ENCODE data around the gene SPOUT1. TPM values are rescaled to one million over a fixed set of nuclear protein-coding genes. Genes with fewer than 3 reads are reported as not detected.

The SPOUT1 gene
- total RNA-seq, 2 experiments from 2014 or later: 77.3 to 81.2 TPM

- Mint-ChIP-seq H3K4me1 (ENCODE audit: low read depth) (no peaks in the 10 kb centered on the region), H3K4me3 (no peak overlapping the region), H3K27me3 (ENCODE audit: low read depth) (no peaks in the 10 kb centered on the region), H3K27ac (no peak overlapping the region), H3K36me3 (ENCODE audit: low read depth) (peaks cover 4% of the 10 kb centered on the region), H3K9me3 (ENCODE audit: insufficient read depth) (no peaks in the 10 kb centered on the region)
- no peak for DNase-seq
- ATAC-seq: no peak
- POLR2A ChIA-PET: no interaction called here
- CTCF ChIA-PET: interaction anchor here (0.6 to 1.1 kb wide), 2 partner anchors 17 to 93 kb away, joined by 3 read pairs; partner anchors contain the start of gene ENDOG
Observed at GRCh38 chr9:128835246-128836210, 5.9 kb upstream of the SPOUT1 start.

DNA sequence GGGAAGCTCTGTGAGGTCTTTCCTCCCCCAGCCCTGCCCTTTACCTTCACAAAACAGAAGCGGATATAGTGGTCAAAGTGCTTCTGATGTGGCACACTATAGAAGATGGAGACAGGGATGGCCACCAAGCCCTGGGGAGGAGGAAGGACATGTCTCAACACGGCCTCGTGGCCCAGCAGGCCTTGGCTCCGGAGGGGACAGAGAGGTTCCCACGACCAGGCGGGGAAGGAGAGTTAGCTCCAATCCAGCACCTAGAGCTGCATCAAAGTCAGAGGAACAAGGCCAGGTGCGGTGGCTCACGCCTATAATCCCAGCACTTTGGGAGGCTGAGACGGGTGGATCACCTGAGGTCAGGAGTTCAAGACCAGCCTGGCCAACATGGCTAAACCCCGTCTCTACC, 4.1 kb upstream of the SPOUT1 start:
- H3K4me3 Mint-ChIP-seq: no peak overlapping the region
- H3K9me3 Mint-ChIP-seq (ENCODE audit: insufficient read depth): no peaks in the 10 kb centered on the region
- CTCF ChIA-PET: no interaction called here
- DNase-seq: no peak
- peaks cover 14% of the 10 kb centered on the region for H3K4me1 Mint-ChIP-seq (ENCODE audit: low read depth)
- peaks cover 9% of the 10 kb centered on the region for H3K36me3 Mint-ChIP-seq (ENCODE audit: low read depth)
- POLR2A ChIA-PET: no interaction called here
- ATAC-seq: no peak
- no peak overlapping the region for H3K27ac Mint-ChIP-seq
- no peaks in the 10 kb centered on the region for H3K27me3 Mint-ChIP-seq (ENCODE audit: low read depth)

DNA sequence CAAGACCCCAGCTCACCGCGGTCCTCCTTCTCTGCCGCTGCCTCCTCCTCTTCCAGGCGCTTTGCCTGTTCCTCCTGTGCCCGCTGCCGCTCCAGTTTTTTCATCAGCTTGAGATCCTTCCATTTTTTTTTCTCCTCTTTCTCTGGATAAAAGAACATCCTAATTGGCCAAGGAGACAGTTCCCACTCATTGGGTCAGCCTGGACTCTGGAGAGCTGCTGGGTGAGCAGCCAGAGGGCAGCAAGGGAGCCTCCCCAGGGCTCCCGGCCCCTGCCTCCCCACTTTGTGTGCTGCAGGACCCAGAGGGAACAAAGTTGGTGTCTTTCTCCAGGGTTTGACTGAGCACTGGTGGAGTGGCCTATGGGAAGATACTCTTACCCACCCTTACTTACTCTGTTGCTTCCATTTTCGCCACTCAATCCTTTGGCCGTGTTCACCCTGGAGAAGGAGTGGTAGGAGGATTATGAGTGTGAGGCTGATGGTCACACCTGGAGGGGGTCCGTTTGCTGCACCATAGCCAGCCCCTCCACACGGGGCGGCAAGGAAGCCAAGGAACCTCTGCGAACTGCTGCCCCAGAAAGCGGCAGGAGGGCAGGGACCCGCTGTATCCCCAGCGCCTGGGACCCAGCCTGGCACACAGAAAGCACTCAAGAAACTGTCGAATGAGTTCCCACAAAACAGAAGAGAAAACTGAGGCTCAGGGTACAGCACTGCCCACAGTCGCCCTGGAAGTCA, 708 bp downstream of the SPOUT1 start:
- H3K4me1 Mint-ChIP-seq (ENCODE audit: low read depth): peaks cover 28% of the 10 kb centered on the region
- CTCF ChIA-PET: interaction anchor here (0.9 to 3.1 kb wide), 4 partner anchors 9 to 99 kb away, joined by 3 to 36 read pairs (median 12); partner anchors contain the start of gene ENDOG
- peaks cover 45% of the 10 kb centered on the region for H3K36me3 Mint-ChIP-seq (ENCODE audit: low read depth)
- peak overlapping the region; percentile 95 for H3K4me3 Mint-ChIP-seq
- peak overlapping the region; percentile 91 for H3K27ac Mint-ChIP-seq
- H3K27me3 Mint-ChIP-seq (ENCODE audit: low read depth): no peaks in the 10 kb centered on the region
- ATAC-seq: no peak
- DNase-seq: no peak
- no peaks in the 10 kb centered on the region for H3K9me3 Mint-ChIP-seq (ENCODE audit: insufficient read depth)
- POLR2A ChIA-PET: interaction anchor here (1.0 to 2.0 kb wide), 3 partner anchors 9 to 57 kb away, joined by 6 to 15 read pairs (median 7); partner anchors contain the start of genes ENDOG and ZER1

DNA sequence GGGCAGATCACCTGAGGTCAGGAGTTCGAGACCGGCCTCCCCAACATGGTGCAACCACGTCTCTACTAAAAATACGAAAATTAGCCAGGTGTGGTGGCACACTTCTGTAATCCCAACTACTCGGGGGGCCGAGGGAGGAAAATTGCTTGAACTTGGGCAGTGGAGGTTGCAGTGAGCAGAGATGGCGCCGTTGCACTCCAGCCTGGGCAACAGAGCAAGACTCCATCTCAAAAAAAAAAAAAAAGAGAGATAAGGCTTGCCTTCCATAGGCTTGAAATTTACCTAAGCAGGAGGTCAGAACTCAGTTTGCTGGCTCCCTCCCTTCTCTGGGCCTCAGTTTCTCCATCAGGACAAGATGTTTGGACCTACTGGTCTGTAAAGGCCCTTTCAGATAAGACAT, 1.3 kb downstream of the SPOUT1 start:
- H3K4me1 Mint-ChIP-seq (ENCODE audit: low read depth): peaks cover 28% of the 10 kb centered on the region
- H3K4me3 Mint-ChIP-seq: peak overlapping the region; percentile 95
- peak overlapping the region; percentile 91 for H3K27ac Mint-ChIP-seq
- peaks cover 43% of the 10 kb centered on the region for H3K36me3 Mint-ChIP-seq (ENCODE audit: low read depth)
- no peaks in the 10 kb centered on the region for H3K27me3 Mint-ChIP-seq (ENCODE audit: low read depth)
- H3K9me3 Mint-ChIP-seq (ENCODE audit: insufficient read depth): no peaks in the 10 kb centered on the region
- CTCF ChIA-PET: interaction anchor here (3.1 kb wide), 1 partner anchor 10 kb away, joined by 16 read pairs; the partner anchor contains the start of gene ENDOG
- DNase-seq: no peak
- ATAC-seq: no peak
- POLR2A ChIA-PET: interaction anchor here (2.0 kb wide), 1 partner anchor 10 kb away, joined by 15 read pairs; the partner anchor contains the start of gene ENDOG

DNA sequence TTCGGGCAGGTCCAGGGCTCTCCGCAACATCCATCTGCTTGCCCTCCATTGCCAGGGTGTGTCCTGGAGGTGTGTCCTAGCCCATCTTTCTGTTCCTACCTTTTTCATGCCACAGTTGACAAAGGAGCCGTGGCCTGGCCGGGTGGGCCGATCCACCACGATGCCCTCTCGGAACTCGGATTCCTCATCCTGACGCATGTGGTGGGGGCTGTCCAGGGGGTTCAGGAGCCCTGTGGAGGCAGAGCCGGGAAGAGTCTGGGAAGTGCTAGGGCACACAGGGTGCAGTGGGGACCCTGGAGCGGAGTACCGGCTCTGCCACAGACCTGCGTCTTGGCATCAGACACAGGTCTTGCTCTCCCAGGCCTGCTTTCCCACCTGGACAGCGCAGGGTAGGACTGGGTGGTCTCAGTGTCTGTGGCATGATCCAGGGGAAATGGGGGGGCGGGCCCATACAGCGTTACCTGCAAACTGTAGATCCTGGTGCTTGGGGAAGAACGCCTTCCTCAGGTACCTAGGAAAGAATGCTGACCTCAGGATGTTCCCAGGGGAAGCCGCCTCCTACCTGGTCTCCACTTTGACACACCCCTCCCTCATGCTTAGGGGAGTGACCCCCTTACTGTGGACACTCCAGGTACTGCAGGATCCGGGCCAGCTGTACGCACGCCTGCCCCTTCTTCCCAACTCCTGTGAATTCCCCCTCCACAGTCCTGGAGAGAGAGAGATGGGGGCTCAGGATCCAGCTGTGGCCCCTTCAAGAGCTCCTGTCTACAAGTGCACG, 3.5 kb downstream of the SPOUT1 start:
- DNase-seq (no peak), ATAC-seq (no peak)
- CTCF ChIA-PET: interaction anchor here (3.1 kb wide), 1 partner anchor 7 kb away, joined by 16 read pairs; the partner anchor contains the start of gene ENDOG
- no peak overlapping the region for H3K4me3 Mint-ChIP-seq
- H3K27me3 Mint-ChIP-seq (ENCODE audit: low read depth): no peaks in the 10 kb centered on the region
- H3K36me3 Mint-ChIP-seq (ENCODE audit: low read depth): peaks cover 53% of the 10 kb centered on the region
- no peaks in the 10 kb centered on the region for H3K9me3 Mint-ChIP-seq (ENCODE audit: insufficient read depth)
- POLR2A ChIA-PET: no interaction called here
- peaks cover 31% of the 10 kb centered on the region for H3K4me1 Mint-ChIP-seq (ENCODE audit: low read depth)
- H3K27ac Mint-ChIP-seq: no peak overlapping the region

DNA sequence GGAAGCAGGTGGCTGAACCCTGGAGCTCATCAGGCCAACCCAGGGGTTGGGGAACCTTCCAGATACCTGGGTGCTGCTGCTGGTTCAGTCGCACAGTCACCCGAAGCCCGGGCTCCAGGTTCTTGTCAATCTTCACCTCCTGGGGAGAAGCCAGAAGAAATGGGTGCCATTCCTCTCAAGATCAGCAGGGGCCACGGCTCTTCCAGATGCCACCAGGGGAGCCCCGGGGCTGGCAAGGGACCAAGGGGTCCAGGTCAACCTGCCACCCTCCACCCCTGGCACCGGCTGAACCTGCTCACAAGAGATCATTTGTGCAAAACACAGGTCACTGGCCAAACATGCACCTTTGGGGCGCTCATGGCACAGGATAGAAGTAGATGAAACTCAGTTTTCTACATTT, 4.7 kb downstream of the SPOUT1 start:
- no peaks in the 10 kb centered on the region for H3K27me3 Mint-ChIP-seq (ENCODE audit: low read depth)
- DNase-seq (no peak), ATAC-seq (no peak)
- CTCF ChIA-PET: no interaction called here
- POLR2A ChIA-PET: interaction anchor here (1.2 kb wide), 1 partner anchor 8 kb away, joined by 4 read pairs; no protein-coding TSS in a partner anchor
- peaks cover 58% of the 10 kb centered on the region for H3K36me3 Mint-ChIP-seq (ENCODE audit: low read depth)
- no peak overlapping the region for H3K27ac Mint-ChIP-seq
- no peak overlapping the region for H3K4me3 Mint-ChIP-seq
- H3K9me3 Mint-ChIP-seq (ENCODE audit: insufficient read depth): no peaks in the 10 kb centered on the region
- peaks cover 27% of the 10 kb centered on the region for H3K4me1 Mint-ChIP-seq (ENCODE audit: low read depth)

DNA sequence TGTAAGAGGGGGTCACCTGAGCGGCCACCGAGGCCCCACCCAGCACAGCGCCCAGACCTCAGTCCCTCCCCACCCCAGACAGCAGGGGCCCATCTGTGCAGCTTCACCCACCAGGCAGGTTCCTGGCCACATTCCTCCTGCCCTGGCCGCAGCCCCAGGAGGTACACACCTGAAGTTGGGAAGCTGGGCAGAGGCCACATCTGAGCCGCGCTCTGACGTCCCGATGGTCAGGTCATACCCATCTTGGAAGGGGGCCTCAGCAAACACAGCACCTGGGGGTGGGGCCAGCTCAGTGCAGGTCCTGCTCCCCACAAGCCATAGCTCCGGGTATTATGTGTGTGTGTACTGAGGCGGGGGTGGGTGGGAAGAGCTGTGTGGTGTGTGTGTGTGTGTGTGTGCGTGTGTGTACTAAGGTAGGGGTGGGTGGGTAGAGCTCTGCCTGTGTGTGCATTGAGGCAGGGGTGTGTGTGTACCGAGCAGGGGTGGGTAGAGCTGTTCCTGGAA, 5.6 kb downstream of the SPOUT1 start:
- no peak overlapping the region for H3K4me3 Mint-ChIP-seq
- peaks cover 28% of the 10 kb centered on the region for H3K4me1 Mint-ChIP-seq (ENCODE audit: low read depth)
- peaks cover 56% of the 10 kb centered on the region for H3K36me3 Mint-ChIP-seq (ENCODE audit: low read depth)
- ChIA-PET POLR2A (interaction anchor here (0.7 kb wide), 1 partner anchor 271 kb away, joined by 3 read pairs; no protein-coding TSS in a partner anchor), CTCF (no interaction called here)
- no peaks in the 10 kb centered on the region for H3K27me3 Mint-ChIP-seq (ENCODE audit: low read depth)
- H3K9me3 Mint-ChIP-seq (ENCODE audit: insufficient read depth): no peaks in the 10 kb centered on the region
- H3K27ac Mint-ChIP-seq: no peak overlapping the region
- DNase-seq (no peak), ATAC-seq (no peak)

- no peaks in the 10 kb centered on the region for H3K27me3 Mint-ChIP-seq (ENCODE audit: low read depth)
- no peak overlapping the region for H3K27ac Mint-ChIP-seq
- DNase-seq: no peak
- peaks cover 23% of the 10 kb centered on the region for H3K4me1 Mint-ChIP-seq (ENCODE audit: low read depth)
- H3K36me3 Mint-ChIP-seq (ENCODE audit: low read depth): peaks cover 50% of the 10 kb centered on the region
- no peaks in the 10 kb centered on the region for H3K9me3 Mint-ChIP-seq (ENCODE audit: insufficient read depth)
- H3K4me3 Mint-ChIP-seq: no peak overlapping the region
- CTCF ChIA-PET: no interaction called here
- POLR2A ChIA-PET: interaction anchor here (0.7 kb wide), 1 partner anchor 272 kb away, joined by 3 read pairs; no protein-coding TSS in a partner anchor
- no peak for ATAC-seq
Observed at GRCh38 chr9:128823362-128823902, 6.2 kb downstream of the SPOUT1 start.

DNA sequence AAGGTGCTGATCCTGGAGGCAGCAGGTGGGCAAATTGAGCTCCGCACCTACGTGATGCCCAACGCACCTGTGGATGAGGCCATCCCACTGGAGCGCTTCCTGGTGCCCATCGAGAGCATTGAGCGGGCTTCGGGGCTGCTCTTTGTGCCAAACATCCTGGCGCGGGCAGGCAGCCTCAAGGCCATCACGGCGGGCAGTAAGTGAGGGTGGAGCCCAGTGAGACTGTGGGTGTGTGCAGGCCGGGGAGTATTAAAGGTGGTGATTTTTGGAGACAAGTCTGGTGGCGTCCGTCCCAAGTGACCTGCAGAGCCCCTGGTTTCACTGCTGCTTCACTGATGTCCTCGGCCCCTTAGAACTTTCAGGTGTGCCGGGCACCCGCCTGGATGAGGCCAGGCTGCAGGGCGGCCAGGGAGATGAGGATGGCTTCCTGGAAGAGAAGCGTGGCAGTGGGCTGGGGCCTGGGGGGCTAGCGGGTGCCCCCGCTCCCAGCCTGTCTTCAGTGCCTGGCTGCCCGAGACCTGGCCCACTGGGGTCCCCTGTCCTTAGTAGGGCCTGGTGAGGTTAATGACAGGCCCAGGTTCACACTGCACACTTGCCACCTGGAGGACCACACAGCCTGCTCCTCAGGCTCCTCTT, 7.1 kb downstream of the SPOUT1 start:
- Mint-ChIP-seq H3K36me3 (ENCODE audit: low read depth) (peaks cover 44% of the 10 kb centered on the region), H3K4me1 (ENCODE audit: low read depth) (peaks cover 24% of the 10 kb centered on the region), H3K27me3 (ENCODE audit: low read depth) (no peaks in the 10 kb centered on the region), H3K4me3 (no peak overlapping the region), H3K9me3 (ENCODE audit: insufficient read depth) (peaks cover 3% of the 10 kb centered on the region), H3K27ac (no peak overlapping the region)
- ChIA-PET CTCF (no interaction called here), POLR2A (no interaction called here)
- ATAC-seq: no peak
- no peak for DNase-seq

DNA sequence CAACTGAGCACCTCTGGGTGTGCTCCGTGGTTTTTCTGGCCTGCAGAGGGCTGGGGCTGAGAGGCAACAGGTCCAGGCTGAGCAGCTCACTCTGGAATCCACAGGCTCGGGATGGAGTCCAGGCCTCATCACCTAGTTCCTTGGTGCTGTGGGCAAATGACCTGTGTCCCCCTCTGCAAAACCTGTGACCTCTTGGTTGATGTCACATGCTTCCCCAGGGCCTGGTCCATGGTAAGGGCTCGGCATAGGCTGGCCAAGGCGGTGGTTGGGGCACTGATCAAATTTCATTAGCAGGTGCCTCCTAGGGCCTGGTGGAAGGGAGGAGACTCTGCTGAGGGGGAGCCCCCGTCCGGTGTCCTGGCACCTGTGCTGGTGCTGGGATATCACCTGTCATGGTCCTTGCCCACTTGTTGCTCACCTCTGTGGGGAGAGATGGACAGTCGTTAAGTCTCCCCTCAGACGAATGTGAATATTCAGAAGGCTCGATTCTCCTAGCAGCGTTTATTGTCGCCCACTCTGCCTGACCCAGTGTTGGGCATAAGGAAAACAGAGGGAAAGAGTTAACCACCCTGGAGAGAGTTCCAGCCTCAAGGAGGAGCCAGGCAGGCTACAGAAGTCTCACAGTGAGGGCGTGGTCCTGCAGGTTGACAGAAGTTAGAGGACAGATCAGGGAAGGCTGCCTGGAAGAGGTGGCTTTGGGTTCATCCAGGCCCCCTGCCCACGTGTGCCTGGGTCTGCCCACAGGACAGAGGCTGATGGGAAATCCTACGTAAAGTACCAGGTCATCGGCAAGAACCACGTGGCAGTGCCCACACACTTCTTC, 7.8 kb downstream of the SPOUT1 start:
- Mint-ChIP-seq H3K27me3 (ENCODE audit: low read depth) (no peaks in the 10 kb centered on the region), H3K9me3 (ENCODE audit: insufficient read depth) (peaks cover 5% of the 10 kb centered on the region), H3K4me3 (no peak overlapping the region), H3K4me1 (ENCODE audit: low read depth) (peaks cover 21% of the 10 kb centered on the region), H3K36me3 (ENCODE audit: low read depth) (peaks cover 37% of the 10 kb centered on the region), H3K27ac (no peak overlapping the region)
- POLR2A ChIA-PET: interaction anchor here (1.4 kb wide), 1 partner anchor 9 kb away, joined by 5 read pairs; no protein-coding TSS in a partner anchor
- DNase-seq (no peak), ATAC-seq (no peak)
- CTCF ChIA-PET: no interaction called here
